Stomach (tissue), 9 donors: ENCODE results near the gene GPRC5B. TPM values are rescaled to one million over a fixed set of nuclear protein-coding genes. Genes with fewer than 3 reads are reported as not detected.

ENCODE experiments used
- DNase-seq, 2 donors: peaks; one replicate each; pipeline versions ENCODE4 v3.0.0 to v3.0.0-alpha.2; 2013 to 2019
- H3K27ac ChIP-seq, 5 donors: fragments of 200-600 bp in 4 of 5; sonication (generic) in 4 of 5; one replicate each; pipeline ENCODE4 v1.5.1; 2013 to 2019; ENCODE audit warnings: mild to moderate bottlenecking in 1 of 5, moderate library complexity in 1 of 5
- H3K27me3 ChIP-seq, 3 donors: fragments of 200-600 bp; sonication (generic); one replicate each; pipeline ENCODE4 v1.5.1; 2017 to 2019; ENCODE audit warnings: mixed run types in 1 of 3
- H3K36me3 ChIP-seq, 4 donors: fragments of 200-600 bp; sonication (generic); 1 replicate in 3 of 4; 2 replicates in 1 of 4; pipeline ENCODE4 v1.5.1; 2016 to 2019
- H3K4me1 ChIP-seq, 4 donors: fragments of 200-600 bp; sonication (generic); one replicate each; pipeline ENCODE4 v1.5.1; 2016 to 2019
- H3K4me3 ChIP-seq, 4 donors: fragments of 200-600 bp; sonication (generic) in 3 of 4; one replicate each; pipeline ENCODE4 v1.5.1; 2016 to 2019; ENCODE audit warnings: mild to moderate bottlenecking in 1 of 4
- H3K9me3 ChIP-seq, 4 donors: fragments of 200-600 bp; sonication (generic); one replicate each; pipeline ENCODE4 v1.5.1; 2016 to 2019
- CTCF ChIP-seq, 7 experiments: fragments of 450-650 bp in 4 of 7; fragments of 200-600 bp in 3 of 7; sonication (generic) in 3 of 7; IDR thresholded peaks; one replicate each; pipeline ENCODE4 v1.5.1; 2016 to 2019; ENCODE audit warnings: antibody characterized with exemption in 7 of 7, control low read depth in 2 of 7, mild to moderate bottlenecking in 1 of 7
- EP300 ChIP-seq: sonication (generic); formaldehyde crosslinking; IDR thresholded peaks from one replicate; pipeline ENCODE4 v1.6.1; 2017; ENCODE audit warnings: antibody characterized with exemption
- POLR2A ChIP-seq, 4 donors: fragments of 450-650 bp; IDR thresholded peaks; one replicate each; pipeline ENCODE4 v1.6.1; 2016; ENCODE audit warnings: antibody characterized with exemption in 4 of 4, control low read depth in 2 of 4, mild to moderate bottlenecking in 1 of 4, moderate library complexity in 1 of 4
- POLR2AphosphoS5 ChIP-seq, 3 donors: sonication (generic); formaldehyde crosslinking; IDR thresholded peaks; one replicate each; pipeline ENCODE4 v1.6.1; 2016; ENCODE audit warnings: antibody characterized with exemption in 3 of 3
- WGBS, 5 donors: extraction: QIAGEN DNeasy Blood & Tissue Kit in 3 of 5; methylation state at CpG; one replicate each; pipeline versions ENCODE4 v1.1.5 to v1.1.7; 2013 to 2018; 5-methylcytosine and 5-hydroxymethylcytosine counted together
- intact Hi-C: fragments of 100-400 bp; cut with DNase I; formaldehyde crosslinking; loops from one replicate; pipeline ENCODE4 v1.15.1; 2023; ENCODE audit warnings: low total_unique reads
- polyA plus RNA-seq, 3 donors: library from polyadenylated mRNA; stranded (reverse); fragments of 200-250 nt; gene quantifications; one replicate each; pipeline ENCODE4 v1.2.3, GENCODE V29; 2013
- total RNA-seq, 5 donors: library from RNA; depleted of rRNA; stranded (reverse); fragments of >200 nt; gene quantifications; one replicate each; pipeline versions ENCODE4 v1.1.0 to v1.2.3, GENCODE V29; 2014 to 2016
- donor health status: healthy with polysubstance abuse.
- donor health status: Bipolar disorder and iron deficiency.
- donor health status: healthy.

GPRC5B gene
- total and polyA plus RNA-seq, 8 donors: 6.1 to 77.2 (median 24.6) TPM

GRCh38 chr16:19853742-19854542, 30.7 kb downstream of the GPRC5B start:
- TF ChIP-seq CTCF (IDR thresholded peaks at IDR 0.05) (no peak), EP300 (no peak), POLR2AphosphoS5 (IDR thresholded peaks at IDR 0.05) (no peak), POLR2A (IDR thresholded peaks at IDR 0.05) (no peak)
- Histone ChIP-seq H3K9me3 (no peaks in the 10 kb centered on the region), H3K27ac (no peak overlapping the region), H3K4me1 (no peaks in the 10 kb centered on the region), H3K27me3 (no peaks in the 10 kb centered on the region), H3K4me3 (no peak overlapping the region), H3K36me3 (peaks cover 5 to 28% (median 18%) of the 10 kb centered on the region in 4 donors)
- 35 to 57% (median 53%) methylated on average over 7 of the region's 7 CpGs for WGBS, 5 donors
- intact Hi-C loops: no loop called here
- DNase-seq: no peak

- H3K9me3 ChIP-seq: no peaks in the 10 kb centered on the region
- no peak overlapping the region for H3K27ac ChIP-seq
- WGBS, 5 donors: 47 to 69% (median 59%) methylated on average over 8 of the region's 8 CpGs
- no peak for TF ChIP-seq CTCF (IDR thresholded peaks at IDR 0.05)
- TF ChIP-seq POLR2AphosphoS5 (IDR thresholded peaks at IDR 0.05): no peak
- TF ChIP-seq EP300: no peak
- no peak for TF ChIP-seq POLR2A (IDR thresholded peaks at IDR 0.05)
- H3K4me3 ChIP-seq: no peak overlapping the region
- intact Hi-C loops: no loop called here
- H3K4me1 ChIP-seq: no peaks in the 10 kb centered on the region
- no peaks in the 10 kb centered on the region for H3K27me3 ChIP-seq
- H3K36me3 ChIP-seq: peaks cover 0 to 21% (median 11%) of the 10 kb centered on the region in 4 donors
- no peak for DNase-seq
Measured at GRCh38 chr16:19853132-19853741, 31.4 kb downstream of the GPRC5B start.

GRCh38 chr16:19851476-19851875, 33.2 kb downstream of the GPRC5B start:
- intact Hi-C loops: no loop called here
- WGBS, 5 donors: 68 to 79% (median 74%) methylated on average over 7 of the region's 7 CpGs
- Histone ChIP-seq H3K9me3 (no peaks in the 10 kb centered on the region), H3K36me3 (peaks cover 0 to 4% (median 1%) of the 10 kb centered on the region in 4 donors), H3K4me3 (no peak overlapping the region), H3K27me3 (no peaks in the 10 kb centered on the region), H3K4me1 (no peaks in the 10 kb centered on the region), H3K27ac (no peak overlapping the region)
- TF ChIP-seq POLR2AphosphoS5 (IDR thresholded peaks at IDR 0.05): no peak
- TF ChIP-seq EP300: no peak
- no peak for TF ChIP-seq CTCF (IDR thresholded peaks at IDR 0.05)
- TF ChIP-seq POLR2A (IDR thresholded peaks at IDR 0.05): no peak
- DNase-seq: no peak

- H3K4me3 ChIP-seq: no peak overlapping the region
- 90 to 91% (median 91%) methylated on average over 11 of the region's 11 CpGs for WGBS, 5 donors
- intact Hi-C loops: no loop called here
- H3K4me1 ChIP-seq: no peaks in the 10 kb centered on the region
- DNase-seq: no peak
- H3K27ac ChIP-seq: no peak overlapping the region
- H3K27me3 ChIP-seq: no peaks in the 10 kb centered on the region
- H3K36me3 ChIP-seq: no peaks in the 10 kb centered on the region
- no peaks in the 10 kb centered on the region for H3K9me3 ChIP-seq
- TF ChIP-seq EP300: no peak
- no peak for TF ChIP-seq POLR2AphosphoS5 (IDR thresholded peaks at IDR 0.05)
- TF ChIP-seq CTCF (IDR thresholded peaks at IDR 0.05): no peak
- TF ChIP-seq POLR2A (IDR thresholded peaks at IDR 0.05): no peak
Measured at GRCh38 chr16:19850131-19850817, 34.4 kb downstream of the GPRC5B start.
